GM12865 (cell line): ENCODE data around the gene HPSE2.

Source experiments
- DNase-seq: peaks from one replicate; pipeline ENCODE4 v3.0.0; 2010; ENCODE audit warnings: low read depth
- H3K4me3 ChIP-seq: 2 replicates; pipeline ENCODE4 v1.5.1; 2011; ENCODE audit warnings: mild to moderate bottlenecking, low read depth, low read length, control low read depth
- CTCF ChIP-seq: IDR thresholded peaks from 2 replicates; pipeline ENCODE4 v1.5.1; 2011; ENCODE audit warnings: low read length, control low read depth, low read depth, inconsistent platforms; ENCODE audit not compliant: insufficient read depth; ENCODE audit errors: missing control alignments

The HPSE2 gene

DNA sequence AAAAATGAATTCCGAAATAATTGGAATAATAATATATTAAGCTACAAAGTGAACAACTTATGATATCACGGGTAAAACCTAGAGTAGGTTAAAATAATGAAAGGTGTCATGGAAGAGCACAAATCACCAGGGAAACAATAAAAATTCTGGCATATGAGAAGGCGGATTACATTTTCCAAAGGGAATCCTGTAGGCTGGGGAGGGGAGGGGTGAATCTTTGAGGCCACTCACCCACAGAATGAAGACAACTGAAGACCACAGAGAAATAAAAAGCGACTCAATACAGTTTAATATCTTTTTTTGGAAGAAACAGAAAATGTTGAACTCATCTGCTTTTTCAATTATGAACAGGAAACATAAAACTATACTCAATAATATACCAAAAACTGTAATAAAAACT is 659.6 kb downstream of the HPSE2 start:
- TF ChIP-seq CTCF: no peak
- H3K4me3 ChIP-seq: no peak overlapping the region
- no peak for DNase-seq

- TF ChIP-seq CTCF: no peak
- no peak overlapping the region for H3K4me3 ChIP-seq
- DNase-seq: no peak
Measured at GRCh38 chr10:98572594-98572993, 663.1 kb downstream of the HPSE2 start.

- no peak overlapping the region for H3K4me3 ChIP-seq
- no peak for TF ChIP-seq CTCF
- DNase-seq: no peak
Measured at GRCh38 chr10:98570834-98571233, 664.8 kb downstream of the HPSE2 start.

GRCh38 chr10:98569853-98570252 is 665.8 kb downstream of the HPSE2 start:
- no peak for DNase-seq
- no peak for TF ChIP-seq CTCF
- no peak overlapping the region for H3K4me3 ChIP-seq

DNA sequence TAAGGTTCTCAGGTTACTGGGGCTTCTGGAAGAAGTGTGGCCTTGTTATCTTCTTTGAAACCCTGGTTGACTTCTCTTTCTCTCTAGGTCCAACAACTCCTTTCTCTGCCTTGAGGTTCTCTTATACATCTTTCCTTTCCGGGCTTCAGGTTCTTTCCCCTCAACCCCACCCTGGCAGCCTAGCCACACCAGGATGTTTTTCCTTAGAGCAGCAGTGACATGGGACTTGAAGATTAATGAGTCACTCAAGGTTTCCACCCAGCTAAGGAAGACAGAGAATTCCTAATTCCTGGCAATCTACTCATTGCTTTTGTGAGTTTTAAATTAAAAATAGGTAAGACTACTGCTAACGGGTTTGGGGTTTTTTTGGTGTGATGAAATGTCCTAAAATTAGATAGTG is 667.1 kb downstream of the HPSE2 start:
- no peak for DNase-seq
- H3K4me3 ChIP-seq: no peak overlapping the region
- TF ChIP-seq CTCF: no peak

DNA sequence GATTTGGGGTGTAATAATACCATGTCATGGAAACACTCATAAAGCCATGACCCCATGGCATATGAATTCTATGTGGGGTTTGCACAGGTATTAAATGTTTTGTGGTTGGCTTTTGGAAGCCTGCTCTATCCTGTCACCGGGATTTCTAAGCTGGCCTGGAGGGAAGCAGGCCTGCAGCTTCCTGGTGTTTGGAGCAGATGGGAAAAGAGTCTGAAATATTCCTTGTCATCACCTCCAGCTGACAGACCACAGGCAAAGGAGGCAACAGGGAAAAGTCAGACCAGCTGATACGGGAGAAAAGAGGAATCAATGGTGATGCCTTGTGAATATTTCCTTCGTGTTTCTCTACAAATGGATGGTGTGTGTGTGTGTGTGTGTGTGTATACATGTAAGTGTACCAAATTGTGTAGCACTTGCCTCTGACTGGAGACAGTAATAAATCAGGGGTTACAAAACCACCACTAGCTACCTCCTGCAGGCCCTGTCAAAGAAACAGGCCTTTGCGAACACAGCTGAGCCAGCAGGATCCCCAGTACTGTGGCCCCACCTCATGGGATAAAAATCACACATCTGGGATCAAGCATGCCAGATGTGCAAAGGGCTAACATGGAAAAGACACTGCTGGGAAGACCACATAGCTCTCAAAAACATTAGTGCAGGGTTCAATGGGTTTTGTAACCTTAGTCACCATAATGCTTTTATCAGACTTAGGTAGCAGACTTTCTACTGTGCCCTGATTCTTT is 668.1 kb downstream of the HPSE2 start:
- DNase-seq: no peak
- H3K4me3 ChIP-seq: no peak overlapping the region
- TF ChIP-seq CTCF: no peak

DNA sequence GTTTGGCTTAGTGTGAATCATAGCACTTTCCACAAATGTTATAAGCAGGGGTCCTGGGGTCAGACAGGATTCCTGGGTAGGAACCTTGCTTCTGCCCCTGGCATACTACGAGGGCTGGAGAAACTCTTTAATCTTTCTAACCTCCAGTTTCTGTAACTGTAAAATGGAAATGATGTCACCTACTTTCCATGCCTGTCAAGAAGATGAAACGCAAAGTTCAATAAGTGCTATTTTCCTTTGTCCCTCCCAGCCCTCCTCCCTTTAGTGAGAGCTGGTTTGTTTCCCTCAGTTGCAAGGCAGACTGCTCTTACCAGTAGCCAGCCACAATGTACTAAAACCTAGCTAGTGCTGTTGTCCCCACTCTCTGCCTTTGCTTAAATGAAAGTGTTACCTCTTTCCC is 671.8 kb downstream of the HPSE2 start:
- TF ChIP-seq CTCF: no peak
- H3K4me3 ChIP-seq: no peak overlapping the region
- DNase-seq: no peak
